ENCODE data around the gene ARL8B. TPM values are rescaled to one million over a fixed set of nuclear protein-coding genes. Genes with fewer than 3 reads are reported as not detected.

The ARL8B gene
- total RNA-seq, 2 donors from 2014 or later, result 32.8 to 52.6 TPM

- DNase-seq (ENCODE audit: low spot score) (no peak), ATAC-seq (ENCODE audit: insufficient number of reproducible peaks, low FRiP score, low read depth) (no peak)
- H3K36me3 ChIP-seq, result peaks cover 64% of the 10 kb centered on the region
- H3K4me1 ChIP-seq (ENCODE audit: control insufficient read depth in 1 of 2, low read depth in 2 of 2), result peaks cover 0 to 6% of the 10 kb centered on the region in 2 donors
- H3K27ac ChIP-seq, result no peak overlapping the region
- no peaks in the 10 kb centered on the region for H3K27me3 ChIP-seq (replicated peaks; ENCODE audit: insufficient read depth)
- no peak for TF ChIP-seq CTCF (IDR thresholded peaks at IDR 0.05)
- H3K9me3 ChIP-seq, result no peaks in the 10 kb centered on the region
- H3K4me3 ChIP-seq, result no peak overlapping the region
These were observed 92.3 kb downstream of the ARL8B start for GRCh38 chr3:5214352-5214751.

GRCh38 chr3:5217824-5218595, 95.9 kb downstream of the ARL8B start:
- Histone ChIP-seq H3K4me3 (no peak overlapping the region), H3K27me3 (replicated peaks; ENCODE audit: insufficient read depth) (no peaks in the 10 kb centered on the region), H3K36me3 (peaks cover 38% of the 10 kb centered on the region), H3K9me3 (no peaks in the 10 kb centered on the region), H3K4me1 (ENCODE audit: control insufficient read depth in 1 of 2, low read depth in 2 of 2) (peaks cover 0 to 6% of the 10 kb centered on the region in 2 donors), H3K27ac (no peak overlapping the region)
- ATAC-seq (ENCODE audit: insufficient number of reproducible peaks, low FRiP score, low read depth) (no peak), DNase-seq (ENCODE audit: low spot score) (no peak)
- no peak for TF ChIP-seq CTCF (IDR thresholded peaks at IDR 0.05)

GRCh38 chr3:5218815-5219214, 96.7 kb downstream of the ARL8B start:
- ATAC-seq (ENCODE audit: insufficient number of reproducible peaks, low FRiP score, low read depth), result no peak

GRCh38 chr3:5219216-5219615, 97.1 kb downstream of the ARL8B start:
- no peaks in the 10 kb centered on the region for H3K9me3 ChIP-seq
- no peaks in the 10 kb centered on the region for H3K27me3 ChIP-seq (replicated peaks; ENCODE audit: insufficient read depth)
- ATAC-seq (ENCODE audit: insufficient number of reproducible peaks, low FRiP score, low read depth), result no peak
- no peak for DNase-seq (ENCODE audit: low spot score)
- peaks cover 28% of the 10 kb centered on the region for H3K36me3 ChIP-seq
- TF ChIP-seq CTCF (IDR thresholded peaks at IDR 0.05), result no peak
- no peak overlapping the region for H3K27ac ChIP-seq
- no peak overlapping the region for H3K4me3 ChIP-seq
- H3K4me1 ChIP-seq (ENCODE audit: control insufficient read depth in 1 of 2, low read depth in 2 of 2), result peaks cover 0 to 6% of the 10 kb centered on the region in 2 donors

More at GRCh38 chr3:5218815-5219214, 96.7 kb downstream of the ARL8B start:
- peaks cover 0 to 6% of the 10 kb centered on the region in 2 donors for H3K4me1 ChIP-seq (ENCODE audit: control insufficient read depth in 1 of 2, low read depth in 2 of 2)
- H3K27ac ChIP-seq, result no peak overlapping the region
- H3K27me3 ChIP-seq (replicated peaks; ENCODE audit: insufficient read depth), result no peaks in the 10 kb centered on the region
- no peak overlapping the region for H3K4me3 ChIP-seq
- no peak for TF ChIP-seq CTCF (IDR thresholded peaks at IDR 0.05)
- no peak for DNase-seq (ENCODE audit: low spot score)
- H3K9me3 ChIP-seq, result no peaks in the 10 kb centered on the region
- H3K36me3 ChIP-seq, result peaks cover 31% of the 10 kb centered on the region

- ATAC-seq (ENCODE audit: insufficient number of reproducible peaks, low FRiP score, low read depth), result no peak
These were observed 98.1 kb downstream of the ARL8B start for GRCh38 chr3:5220193-5220592.

More at GRCh38 chr3:5220193-5220592, 98.1 kb downstream of the ARL8B start:
- TF ChIP-seq CTCF (IDR thresholded peaks at IDR 0.05), result no peak
- Histone ChIP-seq H3K36me3 (peaks cover 19% of the 10 kb centered on the region), H3K4me1 (ENCODE audit: control insufficient read depth in 1 of 2, low read depth in 2 of 2) (peaks cover 0 to 6% of the 10 kb centered on the region in 2 donors), H3K27me3 (replicated peaks; ENCODE audit: insufficient read depth) (no peaks in the 10 kb centered on the region), H3K4me3 (no peak overlapping the region), H3K9me3 (no peaks in the 10 kb centered on the region), H3K27ac (no peak overlapping the region)
- DNase-seq (ENCODE audit: low spot score), result no peak

Measured in thoracic aorta (tissue), 2 donors.